GM12872 (cell line): ENCODE results near the gene PHYH.

Experiments used
- TF ChIP-seq, protein P1 (sequence below): IDR thresholded peaks from 3 replicates; pipeline ENCODE4 v1.5.1; 2011; ENCODE audit warnings: low read depth, mild to moderate bottlenecking, low read length, moderate library complexity; ENCODE audit not compliant: insufficient read depth

The PHYH gene

DNA sequence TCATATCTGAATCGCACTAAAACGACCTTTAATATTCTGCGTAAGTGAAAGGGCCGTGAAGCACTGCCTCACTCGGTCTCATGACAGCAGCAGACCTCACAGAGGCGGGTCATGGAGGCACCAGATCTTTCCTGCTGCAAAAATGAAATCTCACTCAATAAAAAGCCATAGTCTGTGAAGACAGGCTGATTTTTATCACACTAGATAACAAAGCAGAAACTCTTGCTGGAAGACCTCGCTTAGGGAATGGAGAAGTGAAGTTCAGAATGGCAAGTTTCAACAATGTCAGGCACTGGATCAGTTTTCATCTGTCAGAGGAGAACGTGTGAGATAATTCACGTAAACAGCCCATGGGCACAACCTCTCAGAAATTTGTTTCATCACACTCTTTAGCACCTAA is 40.2 kb upstream of the PHYH start:
- TF ChIP-seq, protein P1, sequence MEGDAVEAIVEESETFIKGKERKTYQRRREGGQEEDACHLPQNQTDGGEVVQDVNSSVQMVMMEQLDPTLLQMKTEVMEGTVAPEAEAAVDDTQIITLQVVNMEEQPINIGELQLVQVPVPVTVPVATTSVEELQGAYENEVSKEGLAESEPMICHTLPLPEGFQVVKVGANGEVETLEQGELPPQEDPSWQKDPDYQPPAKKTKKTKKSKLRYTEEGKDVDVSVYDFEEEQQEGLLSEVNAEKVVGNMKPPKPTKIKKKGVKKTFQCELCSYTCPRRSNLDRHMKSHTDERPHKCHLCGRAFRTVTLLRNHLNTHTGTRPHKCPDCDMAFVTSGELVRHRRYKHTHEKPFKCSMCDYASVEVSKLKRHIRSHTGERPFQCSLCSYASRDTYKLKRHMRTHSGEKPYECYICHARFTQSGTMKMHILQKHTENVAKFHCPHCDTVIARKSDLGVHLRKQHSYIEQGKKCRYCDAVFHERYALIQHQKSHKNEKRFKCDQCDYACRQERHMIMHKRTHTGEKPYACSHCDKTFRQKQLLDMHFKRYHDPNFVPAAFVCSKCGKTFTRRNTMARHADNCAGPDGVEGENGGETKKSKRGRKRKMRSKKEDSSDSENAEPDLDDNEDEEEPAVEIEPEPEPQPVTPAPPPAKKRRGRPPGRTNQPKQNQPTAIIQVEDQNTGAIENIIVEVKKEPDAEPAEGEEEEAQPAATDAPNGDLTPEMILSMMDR: no peak

DNA sequence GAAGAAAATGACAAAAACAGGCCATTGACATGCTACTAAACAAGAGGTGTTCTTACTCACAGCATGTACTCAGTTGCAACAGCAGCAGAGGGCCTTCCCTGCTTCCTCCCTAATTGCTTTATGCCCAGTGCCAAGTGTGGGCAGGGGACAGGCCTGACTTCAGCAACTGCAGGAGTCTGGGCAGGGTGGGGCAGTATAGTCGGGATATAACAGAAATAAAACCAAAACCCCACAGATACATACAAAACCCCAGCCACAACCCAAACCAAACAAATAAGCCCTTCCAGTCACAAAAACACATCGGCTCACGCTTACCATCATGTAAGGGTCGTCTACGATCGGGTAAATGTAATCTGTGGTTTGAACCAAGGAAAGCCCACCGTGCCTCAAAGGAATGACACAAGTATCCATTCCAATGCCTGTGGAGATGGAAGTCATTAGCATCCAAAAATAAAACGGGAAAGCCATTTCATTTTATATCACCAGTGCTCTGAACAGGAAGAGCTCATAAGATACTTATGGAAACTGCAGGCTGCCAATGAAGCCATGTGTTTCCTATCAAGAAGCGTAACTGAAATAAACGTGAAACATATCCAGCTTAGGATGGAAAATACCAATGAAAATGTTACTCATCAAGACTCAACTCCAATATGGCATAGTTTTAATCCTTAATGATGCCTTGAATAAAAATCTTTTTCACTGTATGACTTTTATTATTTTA is 38.7 kb upstream of the PHYH start:
- TF ChIP-seq, protein P1: no peak

DNA sequence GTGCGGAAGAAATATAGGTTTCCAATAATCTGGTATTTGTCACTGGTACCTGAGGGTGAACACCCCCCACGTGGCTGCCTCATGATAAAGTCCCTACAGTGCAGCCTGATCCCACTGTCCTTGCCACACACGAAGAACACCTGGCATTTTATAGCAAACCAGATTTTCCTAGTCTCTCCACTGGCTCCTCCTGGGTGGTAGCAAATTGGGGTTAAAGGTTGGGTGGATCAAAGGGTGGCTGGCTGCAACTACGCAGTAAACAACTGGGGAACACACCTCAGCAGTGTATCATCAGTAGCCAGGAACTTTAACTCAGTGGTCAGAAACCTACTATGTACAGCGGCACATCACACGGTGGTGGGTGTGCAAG is 37.9 kb upstream of the PHYH start:
- TF ChIP-seq, protein P1: no peak

DNA sequence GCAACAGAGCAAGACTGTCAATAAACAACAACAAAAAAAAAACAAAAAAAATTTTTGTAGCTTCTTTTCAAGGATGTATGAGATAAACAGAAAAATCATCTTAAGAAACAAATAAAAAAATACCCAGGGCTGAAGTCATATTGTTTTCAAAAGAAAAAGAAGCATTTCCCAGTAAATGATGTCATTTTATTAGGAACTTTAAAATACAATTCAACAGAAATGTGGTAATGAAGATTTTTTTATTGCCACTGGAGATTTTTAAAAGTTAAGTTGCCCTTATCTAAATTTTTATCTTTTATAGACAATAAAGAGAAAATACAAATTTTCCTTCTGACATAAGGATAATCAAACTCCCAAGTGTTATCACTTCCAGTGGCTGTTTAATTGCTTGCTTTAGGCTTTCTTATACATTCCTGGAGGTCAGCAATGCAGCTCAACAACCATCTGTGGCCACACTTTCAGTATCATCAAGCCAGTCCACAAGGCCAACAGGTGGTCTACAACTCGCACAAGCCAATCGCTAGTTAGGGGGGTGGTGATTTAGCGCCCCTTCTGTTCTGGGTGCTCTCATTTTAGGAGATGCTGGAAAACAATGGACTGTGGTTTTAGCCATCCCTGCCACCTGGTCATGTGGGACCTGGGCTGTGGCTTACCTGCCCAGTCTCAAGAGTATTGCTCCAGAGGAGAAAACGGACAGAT is 37.4 kb upstream of the PHYH start:
- TF ChIP-seq, protein P1: no peak

DNA sequence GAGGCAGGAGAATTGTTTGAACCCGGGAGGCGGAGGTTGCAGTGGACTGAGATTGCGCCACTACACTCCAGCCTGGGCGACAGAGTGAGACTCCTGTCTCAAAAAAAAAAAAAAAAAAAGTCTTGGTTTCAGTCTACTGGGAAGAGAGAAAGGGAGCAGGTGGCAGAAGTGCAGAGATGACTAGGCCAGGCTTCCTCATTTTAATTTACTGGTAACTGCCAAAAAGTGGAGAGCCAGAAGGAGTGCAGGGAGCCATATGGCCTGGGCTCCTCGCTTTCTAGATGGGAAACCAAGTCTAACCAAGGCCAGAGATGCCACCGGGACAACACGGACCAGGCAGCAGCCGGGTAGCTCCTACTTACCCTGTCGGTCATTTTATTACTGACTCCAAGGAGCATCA is 36.0 kb upstream of the PHYH start:
- TF ChIP-seq, protein P1: no peak

DNA sequence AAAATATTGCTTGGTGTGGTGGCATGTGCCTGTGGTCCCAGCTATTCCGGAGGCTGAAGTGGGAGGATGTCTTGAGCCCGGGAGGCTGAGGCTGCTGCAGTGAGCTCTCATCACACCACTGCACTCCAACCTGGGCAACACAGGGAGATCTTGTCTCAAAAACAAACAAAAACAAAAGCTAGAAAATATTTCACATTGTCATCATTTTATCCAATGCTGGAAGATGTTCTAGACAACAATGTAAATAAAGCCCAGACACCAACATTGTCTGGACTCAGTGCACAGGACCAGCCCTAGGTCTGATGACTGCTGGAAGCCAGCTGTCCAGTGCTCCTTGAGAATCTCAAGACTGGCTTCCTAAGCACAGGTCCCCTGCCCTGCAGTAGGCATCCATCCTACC is 34.7 kb upstream of the PHYH start:
- TF ChIP-seq, protein P1: no peak

DNA sequence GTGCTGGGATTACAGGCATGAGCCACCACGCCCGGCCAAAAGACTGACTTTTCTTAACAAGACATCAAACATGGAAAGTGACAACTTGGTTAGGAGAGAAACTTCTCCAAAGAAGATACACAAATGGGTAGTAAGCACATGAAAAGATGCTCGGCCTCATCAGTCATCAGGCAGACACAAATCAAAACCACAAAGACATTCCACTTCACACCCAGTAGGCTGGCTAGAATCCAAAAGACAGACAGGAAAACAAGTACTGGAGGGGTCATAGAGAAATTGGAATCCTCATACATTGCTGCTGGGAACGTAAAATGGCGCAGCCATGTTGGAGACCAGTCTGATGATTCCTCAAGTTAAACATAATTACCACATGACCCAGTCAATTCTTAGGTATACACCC is 31.8 kb upstream of the PHYH start:
- TF ChIP-seq, protein P1: no peak
